ENCODE results near the gene ANO10.
A peak's percentile ranks its signal among the peaks of the same experiment; 100 is the strongest.
"Not testable (repeated sequence)": the region's sequence is repeated elsewhere in the genome, so short reads cannot be mapped to it uniquely, and the experiment has no call there.

Gene ANO10

GRCh38 chr3:43515208-43515917, 106.4 kb downstream of the ANO10 start:
- DNase-seq: peak; percentile 56

- no peak for DNase-seq
These were observed 108.9 kb downstream of the ANO10 start for GRCh38 chr3:43512754-43513404.

- DNase-seq: no peak
These were observed 115.2 kb downstream of the ANO10 start for GRCh38 chr3:43506644-43507043.

- DNase-seq: peak; percentile 85
These were observed 116.5 kb downstream of the ANO10 start for GRCh38 chr3:43505351-43505750.

- DNase-seq: peak; percentile 50
These were observed 118.6 kb downstream of the ANO10 start for GRCh38 chr3:43503067-43503728.

GRCh38 chr3:43499256-43499655, 122.6 kb downstream of the ANO10 start:
- no peak for DNase-seq

GRCh38 chr3:43497905-43498365, 123.9 kb downstream of the ANO10 start:
- DNase-seq: peak; percentile 33

GRCh38 chr3:43497422-43497821, 124.4 kb downstream of the ANO10 start:
- no peak for DNase-seq

GRCh38 chr3:43496740-43497375, 125.0 kb downstream of the ANO10 start:
- no peak for DNase-seq

GRCh38 chr3:43492932-43493331, 128.9 kb downstream of the ANO10 start:
- DNase-seq: not testable (repeated sequence)

GRCh38 chr3:43491807-43492206, 130.0 kb downstream of the ANO10 start:
- peak; percentile 54 for DNase-seq

GRCh38 chr3:43490640-43491185, 131.1 kb downstream of the ANO10 start:
- no peak for DNase-seq

GRCh38 chr3:43489930-43490329, 131.9 kb downstream of the ANO10 start:
- no peak for DNase-seq

GRCh38 chr3:43485931-43486330, 135.9 kb downstream of the ANO10 start:
- DNase-seq: no peak

GRCh38 chr3:43484926-43485488, 136.8 kb downstream of the ANO10 start:
- no peak for DNase-seq

GRCh38 chr3:43481375-43481774, 140.4 kb downstream of the ANO10 start:
- DNase-seq: no peak

GRCh38 chr3:43478839-43479238, 143.0 kb downstream of the ANO10 start:
- DNase-seq: not testable (repeated sequence)

- DNase-seq: no peak
These were observed 143.6 kb downstream of the ANO10 start for GRCh38 chr3:43478118-43478785.

- DNase-seq: peak; percentile 68
These were observed 144.2 kb downstream of the ANO10 start for GRCh38 chr3:43477600-43477999.

- DNase-seq: no peak
These were observed 148.1 kb downstream of the ANO10 start for GRCh38 chr3:43473737-43474136.

GRCh38 chr3:43473244-43473643, 148.6 kb downstream of the ANO10 start:
- DNase-seq: no peak

GRCh38 chr3:43468133-43468532, 153.7 kb downstream of the ANO10 start:
- DNase-seq: no peak
